HepG2 (cell line): ENCODE results near the gene ACADVL. TPM values are rescaled to one million over a fixed set of nuclear protein-coding genes. Genes with fewer than 3 reads are reported as not detected.
A peak's percentile ranks its signal among the peaks of the same experiment; 100 is the strongest.

ENCODE experiments used
- ATAC-seq: fragments of 200-7000 bp; cut with Tn5 transposase; 3 replicates; pipeline ENCODE4 v1.9.1; 2020; ENCODE audit warnings: mild to moderate bottlenecking, moderate library complexity
- BruUV-seq: library from RNA; stranded (reverse); fragments of 400-500 nt; replicated peaks from 2 replicates; lab custom pipeline; 2021; lab: Mats Ljungman, UMichigan
- CTCF ChIA-PET: fragments of 300-600 bp; formaldehyde crosslinking; extraction: SDS; loops from one replicate; lab custom pipeline; 2021; ENCODE audit warnings: low total read pairs, inconsistent platforms, low intra/inter-chr PET ratio; lab: Yijun Ruan, JAX
- POLR2A ChIA-PET: fragments of 350-600 bp; sonication (Branson Sonifier 250); formaldehyde crosslinking; loops from one replicate; lab custom pipeline; 2020; ENCODE audit warnings: antibody characterized with exemption, inconsistent platforms; lab: Yijun Ruan, JAX
- DNase-seq: peaks from one replicate; pipeline ENCODE4 v3.0.0-alpha.2; 2015; ENCODE audit warnings: low spot score
- FAIRE-seq: peaks from 3 replicates; lab custom pipeline; 2011; peaks lifted over from hg19 to GRCh38; lab: Jason Lieb, UNC
- H2AFZ ChIP-seq: one replicate; pipeline ENCODE4 v1.6.1; 2011; ENCODE audit warnings: low read length, inconsistent platforms
- H3K27ac ChIP-seq: fragments of 300-600 bp; 3 replicates; pipeline ENCODE4 v1.8.0; 2011; ENCODE audit warnings: mixed run types, mild to moderate bottlenecking, mixed read lengths, low read length, inconsistent platforms; ENCODE audit not compliant: insufficient read depth; ENCODE audit errors: extremely low read length
- H3K27me3 ChIP-seq, 2 experiments: fragments of 200-600 bp in 1 of 2; 2 replicates in 1 of 2; 3 replicates in 1 of 2; pipeline versions ENCODE4 v1.6.0 to v1.8.0; 2011; ENCODE audit warnings: low read length in 2 of 2, mild to moderate bottlenecking in 2 of 2, moderate library complexity in 2 of 2, inconsistent platforms in 1 of 2; ENCODE audit not compliant: insufficient read depth in 2 of 2, control insufficient read depth in 1 of 2
- H3K36me3 ChIP-seq, 2 experiments: fragments of 200-600 bp in 1 of 2; replicated peaks in 1 of 2; 2 replicates in 1 of 2; 3 replicates in 1 of 2; pipeline versions ENCODE4 v1.5.1 to v1.8.0; 2011; ENCODE audit warnings: low read length in 2 of 2, inconsistent platforms in 1 of 2; ENCODE audit not compliant: insufficient read depth in 2 of 2, control insufficient read depth in 1 of 2
- H3K4me1 ChIP-seq: 2 replicates; pipeline ENCODE4 v1.5.1; 2012; ENCODE audit warnings: low read length, inconsistent platforms; ENCODE audit not compliant: insufficient read depth
- H3K4me2 ChIP-seq: 2 replicates; pipeline ENCODE4 v1.6.0; 2011; ENCODE audit warnings: low read depth, low read length, inconsistent platforms
- H3K4me3 ChIP-seq, 3 experiments: fragments of 200-600 bp in 1 of 3; sonication (generic), shearing (Covaris generic) in 1 of 3; replicated peaks in 1 of 3; 2 replicates each; pipeline ENCODE4 v1.5.1; 2011 to 2016; ENCODE audit warnings: low read length in 3 of 3, inconsistent platforms in 2 of 3, low read depth in 2 of 3, mild to moderate bottlenecking in 2 of 3, control low read depth in 1 of 3, mixed read lengths in 1 of 3; ENCODE audit not compliant: insufficient read depth in 1 of 3
- H3K79me2 ChIP-seq: one replicate; pipeline ENCODE4 v1.6.1; 2011; ENCODE audit warnings: low read length, inconsistent platforms; ENCODE audit not compliant: insufficient read depth
- H3K9ac ChIP-seq: 2 replicates; pipeline ENCODE4 v1.6.0; 2011; ENCODE audit warnings: mild to moderate bottlenecking, low read depth, low read length, inconsistent platforms; ENCODE audit not compliant: insufficient read depth
- H3K9me3 ChIP-seq: 2 replicates; pipeline ENCODE4 v1.5.1; 2012; ENCODE audit warnings: mild to moderate bottlenecking, low read length
- H4K20me1 ChIP-seq: 2 replicates; pipeline ENCODE4 v1.6.0; 2011; ENCODE audit warnings: inconsistent platforms, mild to moderate bottlenecking, low read length, moderate library complexity; ENCODE audit not compliant: insufficient read depth
- ASH2L ChIP-seq: fragments of 300-600, 200-600 bp; sonication (generic); IDR thresholded peaks from 2 replicates; pipeline ENCODE4 v1.7.0; 2017; ENCODE audit warnings: low read depth, mild to moderate bottlenecking, moderate library complexity, mixed read lengths, low read length; ENCODE audit not compliant: insufficient read length
- CEBPG ChIP-seq: IDR thresholded peaks from 2 replicates; pipeline ENCODE4 v1.6.1; 2016
- CTCF ChIP-seq: sonication (generic); formaldehyde crosslinking; IDR thresholded peaks from 2 replicates; pipeline ENCODE4 v1.5.0; 2020; ENCODE audit warnings: mild to moderate bottlenecking, missing genetic modification reagents, moderate library complexity
- EP300 ChIP-seq, 3 experiments: sonication (generic) in 1 of 3; formaldehyde crosslinking in 1 of 3; IDR thresholded peaks; 2 replicates each; pipeline versions ENCODE4 v1.5.1 to v1.6.1; 2011 to 2020; ENCODE audit warnings: low read depth in 2 of 3, low read length in 2 of 3, borderline replicate concordance in 1 of 3, improper control_type of control experiment in 1 of 3, mild to moderate bottlenecking in 1 of 3, missing genetic modification reagents in 1 of 3, moderate library complexity in 1 of 3
- GPN1 ChIP-seq: sonication (generic); formaldehyde crosslinking; IDR thresholded peaks from 2 replicates; pipeline ENCODE4 v1.5.1; 2020; ENCODE audit warnings: missing genetic modification reagents, borderline replicate concordance
- KLF6 ChIP-seq: IDR thresholded peaks from 2 replicates; pipeline ENCODE4 v1.8.0; 2016; ENCODE audit warnings: missing biosample characterization, missing genetic modification reagents
- MXI1 ChIP-seq: IDR thresholded peaks from 3 replicates; pipeline ENCODE4 v1.6.1; 2012; ENCODE audit warnings: low read depth, low read length, inconsistent platforms, borderline replicate concordance
- MYC ChIP-seq: sonication (generic); formaldehyde crosslinking; IDR thresholded peaks from 2 replicates; pipeline ENCODE4 v1.9.0; 2021; ENCODE audit warnings: missing genetic modification reagents, borderline replicate concordance
- MYNN ChIP-seq: sonication (generic); formaldehyde crosslinking; IDR thresholded peaks from 2 replicates; pipeline ENCODE4 v1.4.0; 2020; ENCODE audit warnings: mild to moderate bottlenecking, low read depth, missing genetic modification reagents
- RFX1 ChIP-seq: fragments of 450-650 bp; IDR thresholded peaks from 2 replicates; pipeline ENCODE4 v1.6.1; 2017
- SUZ12 ChIP-seq: fragments of 150-350 bp; IDR thresholded peaks from 2 replicates; pipeline ENCODE4 v1.6.1; 2014; ENCODE audit warnings: low read depth, low read length
- YY1 ChIP-seq: IDR thresholded peaks from 2 replicates; pipeline ENCODE4 v1.6.1; 2011; ENCODE audit warnings: low read length, low read depth, moderate library complexity, mild to moderate bottlenecking; ENCODE audit not compliant: insufficient read depth, insufficient replicate concordance
- ZBTB42 ChIP-seq: sonication (generic); formaldehyde crosslinking; IDR thresholded peaks from 2 replicates; pipeline ENCODE4 v1.5.0; 2020; ENCODE audit warnings: mild to moderate bottlenecking, missing genetic modification reagents
- ZBTB7A ChIP-seq: sonication (generic); formaldehyde crosslinking; IDR thresholded peaks from 2 replicates; pipeline ENCODE4 v1.8.0; 2022; ENCODE audit warnings: mild to moderate bottlenecking, missing genetic modification reagents
- ZNF12 ChIP-seq: sonication (generic); formaldehyde crosslinking; IDR thresholded peaks from 2 replicates; pipeline ENCODE4 v1.5.0; 2020; ENCODE audit warnings: missing genetic modification reagents
- ZNF280B ChIP-seq: sonication (generic); formaldehyde crosslinking; IDR thresholded peaks from 2 replicates; pipeline ENCODE4 v1.5.0; 2020; ENCODE audit warnings: missing genetic modification reagents, mild to moderate bottlenecking, borderline replicate concordance
- ZNF468 ChIP-seq: sonication (generic); formaldehyde crosslinking; IDR thresholded peaks from 2 replicates; pipeline ENCODE4 v1.8.0; 2022; ENCODE audit warnings: mild to moderate bottlenecking, moderate library complexity, missing genetic modification reagents
- WGBS: methylation state at CpG from one replicate; pipeline ENCODE4 v1.1.6; 2017; ENCODE audit warnings: low lambda C conversion rate; 5-methylcytosine and 5-hydroxymethylcytosine counted together
- in situ Hi-C: cut with HindIII; loops from 2 replicates; pipeline ENCODE4 v1.10.0; 2017; ENCODE audit warnings: low pct_unique_long_range_greater_than_20kb; ENCODE audit not compliant: extremely low pct_ligation_motif_present
- intact Hi-C: fragments of 100-400 bp; cut with micrococcal nuclease; formaldehyde crosslinking; loops from one replicate; pipeline ENCODE4 v1.10.0; 2022; ENCODE audit not compliant: unreplicated experiment
- polyA plus RNA-seq, 8 experiments: library from polyadenylated mRNA; depleted of rRNA in 3 of 8; stranded (reverse) in 7 of 8; unstranded in 1 of 8; fragments of >200 nt; fragmentation: Illumina TruSeq in 4 of 8; extraction: Trizol in 4 of 8; gene quantifications; 2 replicates each; pipeline versions ENCODE4 v1.2.1 to v1.2.3, GENCODE V29; 2011 to 2016; ENCODE audit warnings: low read depth in 4 of 8, missing spikeins in 1 of 8, mixed read lengths in 1 of 8; ENCODE audit not compliant: insufficient read depth in 1 of 8
- total RNA-seq, 5 experiments: library from RNA; depleted of rRNA; stranded (reverse); fragments of >200 nt; fragmentation: Illumina TruSeq; extraction: Trizol; gene quantifications; 2 replicates each; pipeline ENCODE4 v1.2.3, GENCODE V29; 2016; ENCODE audit warnings: low read depth in 1 of 5
- TF ChIP-seq, protein P1 (sequence below): IDR thresholded peaks from 2 replicates; pipeline ENCODE4 v1.6.1; 2016; ENCODE audit warnings: mild to moderate bottlenecking, missing biosample characterization, missing genetic modification reagents

ACADVL gene
- total and polyA plus RNA-seq, 2 of the 13 experiments (the other 11 are each of a cell fraction or from before 2014, with no cell fraction given): 219 to 412 TPM

DNA sequence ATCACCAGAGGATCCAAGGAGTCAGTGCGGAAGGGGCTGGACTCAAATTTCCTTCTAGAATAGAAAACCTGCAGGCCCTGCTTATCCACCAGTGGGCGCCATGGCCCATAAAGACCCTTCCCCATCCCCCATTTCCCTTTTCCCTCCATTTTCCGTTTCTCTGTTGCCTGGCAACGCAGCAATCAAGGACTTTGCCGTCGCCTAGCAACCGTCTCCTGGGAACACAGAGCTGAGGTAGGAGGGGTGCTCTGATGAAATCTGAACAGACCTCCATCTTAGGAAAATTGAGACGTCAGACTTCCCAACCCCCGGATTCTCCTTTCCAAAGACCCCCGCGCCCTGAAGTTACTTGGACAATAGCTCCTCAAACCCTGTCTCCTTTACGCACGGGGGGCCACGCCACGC is 5.8 kb upstream of the ACADVL start:
- in situ Hi-C loops: no loop called here
- H3K27ac ChIP-seq: peak overlapping the region; percentile 53
- peak overlapping the region in 2 of 3 experiments; percentile 19 to 68; a peak in 2 of 6 replicates for H3K4me3 ChIP-seq
- TF ChIP-seq MYC (no peak), MXI1 (peak; percentile 97), ZBTB7A (CRISPR knock-in tag) (peak; percentile 66; the same call in 1 of the 2 replicates), CEBPG (peak; percentile 40; the same call in 1 of the 2 replicates), CTCF (peak; percentile 55), ZNF468 (CRISPR knock-in tag) (0 out of 2 replicates have a peak, but pooled peaks have one; percentile 51), GPN1 (no peak), KLF6 (CRISPR knock-in tag) (0 out of 2 replicates have a peak, but pooled peaks have one; percentile 19), ZNF12 (CRISPR knock-in tag) (0 out of 2 replicates have a peak, but pooled peaks have one; percentile 18), RFX1 (peak; percentile 94), ZBTB42 (CRISPR knock-in tag) (no peak), YY1 (peak; percentile 48), ASH2L (peak; percentile 32), SUZ12 (no peak), MYNN (CRISPR knock-in tag) (peak; percentile 94; the same call in 1 of the 2 replicates), EP300 (IDR thresholded peaks at IDR 0.05; ENCODE audit: low read depth in 2 of 2, low read length in 2 of 2) (0 out of 4 replicates have a peak, but pooled peaks of 1 of the 2 experiments have one; percentile 54), EP300 (CRISPR knock-in tag; IDR thresholded peaks at IDR 0.05; ENCODE audit: borderline replicate concordance) (no peak), ZNF280B (CRISPR knock-in tag) (no peak)
- TF ChIP-seq, protein P1, sequence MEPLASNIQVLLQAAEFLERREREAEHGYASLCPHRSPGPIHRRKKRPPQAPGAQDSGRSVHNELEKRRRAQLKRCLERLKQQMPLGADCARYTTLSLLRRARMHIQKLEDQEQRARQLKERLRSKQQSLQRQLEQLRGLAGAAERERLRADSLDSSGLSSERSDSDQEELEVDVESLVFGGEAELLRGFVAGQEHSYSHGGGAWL: 0 out of 2 replicates have a peak, but pooled peaks have one; percentile 11

More for the DNA sequence above, 5.8 kb upstream of the ACADVL start:
- ChIA-PET POLR2A (interaction anchor here (1.2 to 2.9 kb wide), 7 partner anchors 20 to 178 kb away, joined by 3 to 35 read pairs (median 5); partner anchors contain the start of genes ASGR1, DVL2 and SLC16A13), CTCF (interaction anchor here (1.9 kb wide), 1 partner anchor 168 kb away, joined by 10 read pairs; no protein-coding TSS in a partner anchor)
- Histone ChIP-seq H3K4me2 (peak overlapping the region; percentile 77), H2AFZ (no peak overlapping the region), H3K27me3 (peaks cover 0 to 8% of the 10 kb centered on the region in 2 experiments; a peak in 3 of 5 replicates), H3K4me1 (peaks cover 49% of the 10 kb centered on the region), H3K9ac (no peak overlapping the region), H3K79me2 (no peaks in the 10 kb centered on the region), H3K9me3 (no peaks in the 10 kb centered on the region), H3K36me3 (no peaks in the 10 kb centered on the region), H4K20me1 (no peaks in the 10 kb centered on the region)
- intact Hi-C loops: loop anchor here (5.0 kb wide), 1 partner anchor 37 kb away; the partner anchor contains the start of gene ASGR1
- no peak for ATAC-seq
- DNase-seq: peak; percentile 86
- no TSS peak for BruUV-seq
- FAIRE-seq: peak; percentile 56
- WGBS: 8% methylated on average over 14 of the region's 15 CpGs
